ENCODE measurements around the gene SHH. TPM values are rescaled to one million over a fixed set of nuclear protein-coding genes. Genes with fewer than 3 reads are reported as not detected.

The SHH gene
- total and polyA plus RNA-seq, 2 donors (not counting 3 experiments of a cell fraction or from before 2014, with no cell fraction given), result not detected

DNA sequence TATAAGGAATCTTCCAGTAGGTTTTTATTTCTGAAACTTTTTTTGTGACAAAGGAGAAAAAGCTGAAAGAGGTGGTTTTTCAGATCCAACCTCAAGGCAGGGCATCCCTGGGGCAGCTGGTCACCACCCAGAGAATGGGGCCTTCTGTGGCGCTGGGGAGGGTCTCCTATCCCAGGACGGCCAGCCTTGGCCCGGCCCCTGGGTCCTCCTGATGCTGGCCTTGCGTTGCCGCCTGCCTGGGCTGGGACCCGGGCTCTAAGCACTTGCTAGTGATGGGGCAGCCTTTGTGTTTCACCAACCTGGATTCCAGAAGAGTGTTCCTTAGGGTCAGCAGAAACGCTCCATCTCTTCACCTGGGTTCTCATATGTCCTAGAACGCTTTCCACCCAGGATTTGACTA, 16.3 kb downstream of the SHH start:
- intact Hi-C loops (cut with micrococcal nuclease), result loop anchor here (5.0 kb wide), 1 partner anchor 1476 kb away; no protein-coding TSS in a partner anchor
- H3K9me3 ChIP-seq (replicated peaks; ENCODE audit: control insufficient read depth, insufficient read depth, low read length), result no peaks in the 10 kb centered on the region
- no peaks in the 10 kb centered on the region for H3K9me1 ChIP-seq (replicated peaks; ENCODE audit: control insufficient read depth, extremely low read depth, insufficient read depth, low read length)
- H3K4me3 ChIP-seq (replicated peaks in 1 of 3; ENCODE audit: insufficient read depth in 1 of 3, low read depth in 1 of 3, low read length in 3 of 3), result no peak overlapping the region
- no peaks in the 10 kb centered on the region for H4K20me1 ChIP-seq (replicated peaks; ENCODE audit: control insufficient read depth, extremely low read depth, insufficient read depth, low read length)
- no peak for FAIRE-seq
- POLR2A ChIA-PET, result no interaction called here
- no peaks in the 10 kb centered on the region for H3K4me1 ChIP-seq (ENCODE audit: control insufficient read depth, extremely low read depth, insufficient read depth, low read length)
- H3K9ac ChIP-seq (replicated peaks; ENCODE audit: extremely low read depth, insufficient read depth, low read length), result no peak overlapping the region
- H3K27ac ChIP-seq (ENCODE audit: insufficient read depth, low read depth, low read length), result no peak overlapping the region
- no TSS peak for BruUV-seq (replicated peaks)
- CTCF ChIA-PET, result interaction anchor here (1.4 kb wide), 1 partner anchor 968 kb away, joined by 6 read pairs; no protein-coding TSS in a partner anchor
- H3K27me3 ChIP-seq (ENCODE audit: control insufficient read depth in 2 of 2, insufficient read depth in 2 of 2, low read length in 2 of 2), result peaks cover 0 to 4% of the 10 kb centered on the region in 2 experiments
- TF ChIP-seq, protein P1, sequence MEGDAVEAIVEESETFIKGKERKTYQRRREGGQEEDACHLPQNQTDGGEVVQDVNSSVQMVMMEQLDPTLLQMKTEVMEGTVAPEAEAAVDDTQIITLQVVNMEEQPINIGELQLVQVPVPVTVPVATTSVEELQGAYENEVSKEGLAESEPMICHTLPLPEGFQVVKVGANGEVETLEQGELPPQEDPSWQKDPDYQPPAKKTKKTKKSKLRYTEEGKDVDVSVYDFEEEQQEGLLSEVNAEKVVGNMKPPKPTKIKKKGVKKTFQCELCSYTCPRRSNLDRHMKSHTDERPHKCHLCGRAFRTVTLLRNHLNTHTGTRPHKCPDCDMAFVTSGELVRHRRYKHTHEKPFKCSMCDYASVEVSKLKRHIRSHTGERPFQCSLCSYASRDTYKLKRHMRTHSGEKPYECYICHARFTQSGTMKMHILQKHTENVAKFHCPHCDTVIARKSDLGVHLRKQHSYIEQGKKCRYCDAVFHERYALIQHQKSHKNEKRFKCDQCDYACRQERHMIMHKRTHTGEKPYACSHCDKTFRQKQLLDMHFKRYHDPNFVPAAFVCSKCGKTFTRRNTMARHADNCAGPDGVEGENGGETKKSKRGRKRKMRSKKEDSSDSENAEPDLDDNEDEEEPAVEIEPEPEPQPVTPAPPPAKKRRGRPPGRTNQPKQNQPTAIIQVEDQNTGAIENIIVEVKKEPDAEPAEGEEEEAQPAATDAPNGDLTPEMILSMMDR (IDR thresholded peaks at IDR 0.05; ENCODE audit: extremely low read depth in 1 of 2, insufficient read depth in 1 of 2, low read depth in 1 of 2, low read length in 2 of 2), result no peak
- TF ChIP-seq GATA2 (IDR thresholded peaks at IDR 0.05; ENCODE audit: insufficient read depth, insufficient read length, low read depth, low read length) (no peak), EZH2 (IDR thresholded peaks at IDR 0.05; ENCODE audit: borderline replicate concordance, low read depth, low read length, severe bottlenecking) (no peak), JUN (IDR thresholded peaks at IDR 0.05; ENCODE audit: borderline replicate concordance, insufficient read depth, insufficient read length, low read depth) (no peak), MYC (IDR thresholded peaks at IDR 0.05; ENCODE audit: low read depth, low read length) (no peak), POLR2AphosphoS5 (IDR thresholded peaks at IDR 0.05; ENCODE audit: insufficient read depth, low read depth, low read length) (no peak), FOS (IDR thresholded peaks at IDR 0.05; ENCODE audit: borderline replicate concordance, insufficient read depth, low read length) (no peak), POLR2A (IDR thresholded peaks at IDR 0.05; ENCODE audit: low read depth, low read length) (no peak)
- TF ChIP-seq, protein P2, sequence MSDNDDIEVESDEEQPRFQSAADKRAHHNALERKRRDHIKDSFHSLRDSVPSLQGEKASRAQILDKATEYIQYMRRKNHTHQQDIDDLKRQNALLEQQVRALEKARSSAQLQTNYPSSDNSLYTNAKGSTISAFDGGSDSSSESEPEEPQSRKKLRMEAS (IDR thresholded peaks at IDR 0.05; ENCODE audit: insufficient read depth, insufficient read length), result no peak
- no peak overlapping the region for H3K4me2 ChIP-seq (ENCODE audit: insufficient read depth, low read length)
- no peak overlapping the region for H2AFZ ChIP-seq (ENCODE audit: low read depth, low read length)
- H3K79me2 ChIP-seq (ENCODE audit: control insufficient read depth, insufficient read depth, low read length), result no peaks in the 10 kb centered on the region
- dilution Hi-C loops (cut with MboI; ENCODE audit: extremely low pct_ligation_motif_present, low sequenced_read_pairs), result no loop called here
- no peak for DNase-seq (ENCODE audit: low read depth, low spot score)
- H3K36me3 ChIP-seq (ENCODE audit: control insufficient read depth in 2 of 2, extremely low read depth in 1 of 2, insufficient read depth in 2 of 2, low read length in 2 of 2), result no peaks in the 10 kb centered on the region
